GM18861 (cell line): ENCODE measurements around the gene ITM2C.

Source experiments
- ATAC-seq: cut with Tn5 transposase; IDR thresholded peaks from one replicate; pipeline ENCODE4 v1.9.1; 2021; ENCODE audit not compliant: unreplicated experiment

Gene ITM2C

GRCh38 chr2:230872968-230873660, 8.4 kb downstream of the ITM2C start:
- peak; percentile 56 for ATAC-seq

- peak; percentile 70 for ATAC-seq
Observed at GRCh38 chr2:230873661-230874401, 9.1 kb downstream of the ITM2C start.

- ATAC-seq, result no peak
Observed at GRCh38 chr2:230874456-230874855, 9.7 kb downstream of the ITM2C start.

- ATAC-seq, result no peak
Observed at GRCh38 chr2:230874876-230875275, 10.1 kb downstream of the ITM2C start.

- ATAC-seq, result no peak
Observed at GRCh38 chr2:230875347-230876315, 10.9 kb downstream of the ITM2C start.

- no peak for ATAC-seq
Observed at GRCh38 chr2:230877116-230877758, 12.5 kb downstream of the ITM2C start.

GRCh38 chr2:230877759-230878598, 13.2 kb downstream of the ITM2C start:
- ATAC-seq, result no peak

- ATAC-seq, result no peak
Observed at GRCh38 chr2:230878599-230879188, 14.0 kb downstream of the ITM2C start.

GRCh38 chr2:230879271-230879882, 14.6 kb downstream of the ITM2C start:
- ATAC-seq, result no peak

GRCh38 chr2:230879891-230880290, 15.1 kb downstream of the ITM2C start:
- ATAC-seq, result no peak

- ATAC-seq, result no peak
Observed at GRCh38 chr2:230881840-230882239, 17.1 kb downstream of the ITM2C start.

- no peak for ATAC-seq
Observed at GRCh38 chr2:230885463-230886130, 20.9 kb downstream of the ITM2C start.

GRCh38 chr2:230886206-230886605, 21.5 kb downstream of the ITM2C start:
- no peak for ATAC-seq

GRCh38 chr2:230886671-230887071, 21.9 kb downstream of the ITM2C start:
- no peak for ATAC-seq

- ATAC-seq, result no peak
Observed at GRCh38 chr2:230887342-230887741, 22.6 kb downstream of the ITM2C start.

GRCh38 chr2:230888824-230889400, 24.2 kb downstream of the ITM2C start:
- no peak for ATAC-seq

- ATAC-seq, result no peak
Observed at GRCh38 chr2:230889911-230890601, 25.3 kb downstream of the ITM2C start.

GRCh38 chr2:230890646-230891045, 25.9 kb downstream of the ITM2C start:
- ATAC-seq, result no peak
